HL-60/S4 treated with retinoic acid at 250 ng/mL for 4 days and 3 days (cell line): ENCODE measurements around the gene AFP.

Source experiments
- in situ Hi-C: fragments of 300-500 bp; cut with MboI; formaldehyde crosslinking; loops from 2 replicates; pipeline ENCODE4 v1.7.0; 2022; ENCODE audit warnings: low sequenced_read_pairs

AFP gene

DNA sequence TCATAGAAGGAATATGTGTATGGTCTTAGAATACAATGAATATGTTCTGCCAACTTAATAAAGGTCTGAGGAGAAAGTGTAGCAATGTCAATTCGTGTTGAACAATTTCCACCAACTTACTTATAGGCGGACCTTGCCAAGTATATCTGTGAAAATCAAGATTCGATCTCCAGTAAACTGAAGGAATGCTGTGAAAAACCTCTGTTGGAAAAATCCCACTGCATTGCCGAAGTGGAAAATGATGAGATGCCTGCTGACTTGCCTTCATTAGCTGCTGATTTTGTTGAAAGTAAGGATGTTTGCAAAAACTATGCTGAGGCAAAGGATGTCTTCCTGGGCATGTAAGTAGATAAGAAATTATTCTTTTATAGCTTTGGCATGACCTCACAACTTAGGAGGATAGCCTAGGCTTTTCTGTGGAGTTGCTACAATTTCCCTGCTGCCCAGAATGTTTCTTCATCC, 22.7 kb upstream of the AFP start:
- in situ Hi-C loops: no loop called here

DNA sequence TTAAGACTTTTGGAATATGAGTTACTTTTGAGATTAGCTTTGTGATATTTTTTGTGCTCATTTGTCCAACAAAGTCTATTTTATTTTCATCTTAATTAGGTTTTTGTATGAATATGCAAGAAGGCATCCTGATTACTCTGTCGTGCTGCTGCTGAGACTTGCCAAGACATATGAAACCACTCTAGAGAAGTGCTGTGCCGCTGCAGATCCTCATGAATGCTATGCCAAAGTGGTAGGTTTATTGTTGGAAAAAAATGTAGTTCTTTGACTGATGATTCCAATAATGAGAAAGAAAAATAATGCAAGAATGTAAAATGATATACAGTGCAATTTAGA, 21.1 kb upstream of the AFP start:
- in situ Hi-C loops: no loop called here

DNA sequence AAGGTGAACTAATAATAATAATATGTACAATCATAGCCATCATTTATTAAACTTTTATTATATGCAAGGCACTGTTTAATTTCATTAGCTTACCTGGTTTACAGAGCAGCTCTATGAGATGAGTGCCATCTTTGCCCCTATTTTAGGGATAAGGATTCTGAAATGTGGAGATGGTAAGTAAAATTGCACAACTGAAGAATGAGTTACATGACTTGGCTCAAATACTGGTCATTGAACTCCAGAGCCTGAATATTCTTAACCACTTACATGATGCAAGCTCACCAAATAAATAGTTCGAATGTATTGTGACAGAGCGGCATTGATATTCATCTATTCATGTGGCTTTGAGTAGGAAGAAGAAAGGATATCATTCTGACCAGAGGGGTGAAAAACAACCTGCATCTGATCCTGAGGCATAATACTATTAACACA, 20.2 kb upstream of the AFP start:
- in situ Hi-C loops: no loop called here

DNA sequence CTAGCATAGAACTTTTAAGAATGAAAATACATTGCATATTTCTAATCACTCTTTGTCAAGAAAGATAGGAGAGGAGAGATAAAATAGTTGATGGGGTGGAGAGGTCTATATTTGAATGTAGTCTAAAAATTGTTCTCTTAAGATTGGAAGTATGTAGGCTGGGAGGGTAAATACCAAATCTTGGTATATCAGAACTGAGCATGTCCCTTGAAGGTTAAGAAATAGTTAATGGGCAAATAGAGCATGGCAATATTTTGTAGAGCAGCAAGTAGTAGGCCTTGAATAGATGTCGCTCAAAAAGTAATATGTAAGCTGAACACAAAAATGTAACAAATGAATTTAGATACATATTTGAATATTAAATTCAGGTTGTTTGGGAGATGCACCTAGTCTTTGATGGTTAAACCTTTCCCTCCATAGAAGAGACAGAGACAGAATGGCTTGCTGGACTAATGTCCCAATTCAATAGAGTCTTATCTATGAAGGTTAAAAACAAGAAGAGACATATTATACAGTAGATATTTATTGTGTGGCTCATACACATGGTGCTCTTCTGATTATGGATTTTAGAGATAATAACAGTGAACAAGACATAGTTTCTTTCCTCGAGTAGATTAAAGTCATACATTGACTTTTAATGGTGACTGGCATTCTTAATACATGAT, 19.5 kb upstream of the AFP start:
- in situ Hi-C loops: no loop called here

DNA sequence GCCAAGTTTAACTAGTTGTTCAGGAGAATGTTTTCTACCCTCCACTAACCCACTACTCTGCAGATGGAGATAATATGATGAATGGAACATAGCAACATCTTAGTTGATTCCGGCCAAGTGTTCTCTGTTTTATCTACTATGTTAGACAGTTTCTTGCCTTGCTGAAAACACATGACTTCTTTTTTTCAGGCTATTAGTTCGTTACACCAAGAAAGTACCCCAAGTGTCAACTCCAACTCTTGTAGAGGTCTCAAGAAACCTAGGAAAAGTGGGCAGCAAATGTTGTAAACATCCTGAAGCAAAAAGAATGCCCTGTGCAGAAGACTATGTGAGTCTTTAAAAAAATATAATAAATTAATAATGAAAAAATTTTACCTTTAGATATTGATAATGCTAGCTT, 18.7 kb upstream of the AFP start:
- in situ Hi-C loops: no loop called here

DNA sequence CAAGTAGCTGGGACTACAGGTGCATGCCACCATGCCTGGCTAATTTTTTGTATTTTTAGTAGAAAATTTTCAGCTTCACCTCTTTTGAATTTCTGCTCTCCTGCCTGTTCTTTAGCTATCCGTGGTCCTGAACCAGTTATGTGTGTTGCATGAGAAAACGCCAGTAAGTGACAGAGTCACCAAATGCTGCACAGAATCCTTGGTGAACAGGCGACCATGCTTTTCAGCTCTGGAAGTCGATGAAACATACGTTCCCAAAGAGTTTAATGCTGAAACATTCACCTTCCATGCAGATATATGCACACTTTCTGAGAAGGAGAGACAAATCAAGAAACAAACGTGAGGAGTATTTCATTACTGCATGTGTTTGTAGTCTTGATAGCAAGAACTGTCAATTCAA, 18.0 kb upstream of the AFP start:
- in situ Hi-C loops: no loop called here

DNA sequence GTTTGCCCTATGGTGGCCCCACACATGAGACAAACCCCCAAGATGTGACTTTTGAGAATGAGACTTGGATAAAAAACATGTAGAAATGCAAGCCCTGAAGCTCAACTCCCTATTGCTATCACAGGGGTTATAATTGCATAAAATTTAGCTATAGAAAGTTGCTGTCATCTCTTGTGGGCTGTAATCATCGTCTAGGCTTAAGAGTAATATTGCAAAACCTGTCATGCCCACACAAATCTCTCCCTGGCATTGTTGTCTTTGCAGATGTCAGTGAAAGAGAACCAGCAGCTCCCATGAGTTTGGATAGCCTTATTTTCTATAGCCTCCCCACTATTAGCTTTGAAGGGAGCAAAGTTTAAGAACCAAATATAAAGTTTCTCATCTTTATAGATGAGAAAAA, 17.3 kb upstream of the AFP start:
- in situ Hi-C loops: no loop called here

DNA sequence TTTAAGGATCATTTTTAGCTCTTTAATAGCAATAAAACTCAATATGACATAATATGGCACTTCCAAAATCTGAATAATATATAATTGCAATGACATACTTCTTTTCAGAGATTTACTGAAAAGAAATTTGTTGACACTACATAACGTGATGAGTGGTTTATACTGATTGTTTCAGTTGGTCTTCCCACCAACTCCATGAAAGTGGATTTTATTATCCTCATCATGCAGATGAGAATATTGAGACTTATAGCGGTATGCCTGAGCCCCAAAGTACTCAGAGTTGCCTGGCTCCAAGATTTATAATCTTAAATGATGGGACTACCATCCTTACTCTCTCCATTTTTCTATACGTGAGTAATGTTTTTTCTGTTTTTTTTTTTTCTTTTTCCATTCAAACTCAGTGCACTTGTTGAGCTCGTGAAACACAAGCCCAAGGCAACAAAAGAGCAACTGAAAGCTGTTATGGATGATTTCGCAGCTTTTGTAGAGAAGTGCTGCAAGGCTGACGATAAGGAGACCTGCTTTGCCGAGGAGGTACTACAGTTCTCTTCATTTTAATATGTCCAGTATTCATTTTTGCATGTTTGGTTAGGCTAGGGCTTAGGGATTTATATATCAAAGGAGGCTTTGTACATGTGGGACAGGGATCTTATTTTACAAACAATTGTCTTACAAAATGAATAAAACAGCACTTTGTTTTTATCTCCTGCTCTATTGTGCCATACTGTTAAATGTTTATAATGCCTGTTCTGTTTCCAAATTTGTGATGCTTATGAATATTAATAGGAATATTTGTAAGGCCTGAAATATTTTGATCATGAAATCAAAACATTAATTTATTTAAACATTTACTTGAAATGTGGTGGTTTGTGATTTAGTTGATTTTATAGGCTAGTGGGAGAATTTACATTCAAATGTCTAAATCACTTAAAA, 16.6 kb upstream of the AFP start:
- in situ Hi-C loops: no loop called here

DNA sequence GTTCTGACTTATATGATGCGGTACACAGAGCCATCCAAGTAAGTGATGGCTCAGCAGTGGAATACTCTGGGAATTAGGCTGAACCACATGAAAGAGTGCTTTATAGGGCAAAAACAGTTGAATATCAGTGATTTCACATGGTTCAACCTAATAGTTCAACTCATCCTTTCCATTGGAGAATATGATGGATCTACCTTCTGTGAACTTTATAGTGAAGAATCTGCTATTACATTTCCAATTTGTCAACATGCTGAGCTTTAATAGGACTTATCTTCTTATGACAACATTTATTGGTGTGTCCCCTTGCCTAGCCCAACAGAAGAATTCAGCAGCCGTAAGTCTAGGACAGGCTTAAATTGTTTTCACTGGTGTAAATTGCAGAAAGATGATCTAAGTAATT, 15.4 kb upstream of the AFP start:
- in situ Hi-C loops: no loop called here

DNA sequence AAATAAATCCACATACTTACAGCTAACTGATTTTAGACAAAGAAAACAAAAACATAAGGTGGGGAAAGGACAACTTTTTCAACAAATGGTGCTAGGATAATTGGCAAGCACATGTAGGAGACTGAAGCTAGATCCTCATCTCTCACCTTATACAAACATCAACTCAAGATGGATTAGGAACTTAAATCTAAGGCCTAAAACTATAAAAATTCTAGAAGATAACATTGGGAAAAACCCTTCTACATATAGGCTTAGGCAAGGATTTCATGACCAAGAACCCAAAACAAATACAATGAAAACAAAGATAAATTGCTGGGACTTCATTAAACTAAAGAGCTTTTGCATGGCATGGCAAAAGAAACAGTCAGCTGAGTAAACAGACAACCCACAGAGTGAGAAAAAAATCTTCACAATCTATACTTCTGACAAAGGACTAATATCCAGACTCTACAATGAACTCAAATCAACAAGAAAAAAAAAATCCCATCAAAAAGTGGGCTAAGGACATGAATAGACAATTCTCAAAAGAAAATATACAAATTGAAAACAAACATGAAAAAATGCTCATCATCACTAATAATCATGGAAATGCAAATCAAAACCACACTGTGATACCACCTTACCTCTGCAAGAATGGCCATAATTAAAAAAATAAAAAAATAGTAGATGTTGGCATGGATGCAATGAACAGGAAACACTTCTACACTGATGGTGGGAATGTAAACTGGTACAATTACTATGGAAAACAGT, 14.1 kb upstream of the AFP start:
- in situ Hi-C loops: no loop called here

DNA sequence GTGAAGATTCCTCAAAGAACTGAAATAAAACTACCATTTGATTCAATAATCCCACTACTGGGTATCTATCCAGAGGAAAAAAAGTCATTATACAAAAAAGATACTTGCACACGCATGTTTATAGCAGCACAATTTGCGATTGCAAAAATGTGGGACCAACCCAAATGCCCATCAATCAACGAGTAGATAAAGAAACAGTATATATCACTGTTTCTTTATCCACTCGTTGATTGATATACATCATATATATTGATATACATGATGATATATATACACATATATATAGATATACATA, 13.6 kb upstream of the AFP start:
- in situ Hi-C loops: no loop called here

DNA sequence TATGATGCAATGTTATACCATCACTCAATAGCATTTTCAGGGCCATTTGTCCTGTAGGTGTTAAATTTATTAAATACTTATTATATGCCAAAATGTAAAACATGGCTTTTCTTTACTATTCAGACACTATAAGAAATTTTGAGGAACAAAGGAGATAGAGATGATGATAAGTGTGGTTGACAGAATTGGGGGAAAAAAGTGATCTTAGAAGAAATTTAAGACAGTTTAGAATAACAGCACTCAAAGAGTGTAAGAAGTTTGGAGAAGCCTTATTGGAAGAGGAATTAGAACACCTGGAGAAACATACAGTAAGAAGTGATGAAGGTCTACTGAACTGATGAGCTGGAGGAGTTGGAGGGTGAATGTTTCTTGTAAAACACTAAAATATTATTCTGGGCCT, 12.8 kb upstream of the AFP start:
- in situ Hi-C loops: no loop called here

DNA sequence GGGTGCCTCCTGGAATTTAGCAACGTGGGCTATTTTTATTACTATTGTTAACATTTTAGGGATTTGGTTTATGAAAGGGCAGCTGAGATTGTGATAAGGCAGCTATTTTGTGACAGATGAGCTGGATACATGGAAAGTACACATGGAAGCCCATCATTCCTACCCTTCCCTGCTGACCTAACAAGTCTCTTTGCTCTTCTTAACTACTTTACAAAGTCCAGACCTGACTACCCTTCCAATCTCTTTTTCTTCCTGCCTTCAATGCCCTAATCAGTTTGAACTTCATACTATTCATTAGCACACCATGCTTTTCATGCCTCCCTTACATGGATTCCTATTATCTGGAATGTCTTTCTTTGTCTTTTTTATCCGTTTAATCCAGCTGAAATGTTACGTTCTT, 9.4 kb upstream of the AFP start:
- in situ Hi-C loops: no loop called here

DNA sequence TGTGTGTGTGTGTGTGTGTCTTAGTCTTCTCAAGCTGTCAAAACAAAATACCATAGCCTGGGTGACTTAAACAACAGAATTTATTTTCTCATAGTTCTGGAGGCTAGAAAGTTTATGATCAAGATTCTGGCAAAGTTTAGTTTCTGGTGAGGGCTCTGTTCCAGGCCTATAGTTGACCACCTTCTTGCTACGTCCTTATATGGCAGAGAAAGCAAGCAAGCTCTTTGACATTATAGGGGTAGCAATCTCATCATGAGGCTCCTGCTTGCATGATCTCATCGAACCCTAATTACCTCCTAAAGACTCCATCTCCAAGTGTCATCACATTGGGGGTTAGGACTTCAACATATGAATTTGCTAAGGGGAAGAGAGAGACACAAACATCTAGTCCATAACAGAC, 6.9 kb upstream of the AFP start:
- in situ Hi-C loops: no loop called here

DNA sequence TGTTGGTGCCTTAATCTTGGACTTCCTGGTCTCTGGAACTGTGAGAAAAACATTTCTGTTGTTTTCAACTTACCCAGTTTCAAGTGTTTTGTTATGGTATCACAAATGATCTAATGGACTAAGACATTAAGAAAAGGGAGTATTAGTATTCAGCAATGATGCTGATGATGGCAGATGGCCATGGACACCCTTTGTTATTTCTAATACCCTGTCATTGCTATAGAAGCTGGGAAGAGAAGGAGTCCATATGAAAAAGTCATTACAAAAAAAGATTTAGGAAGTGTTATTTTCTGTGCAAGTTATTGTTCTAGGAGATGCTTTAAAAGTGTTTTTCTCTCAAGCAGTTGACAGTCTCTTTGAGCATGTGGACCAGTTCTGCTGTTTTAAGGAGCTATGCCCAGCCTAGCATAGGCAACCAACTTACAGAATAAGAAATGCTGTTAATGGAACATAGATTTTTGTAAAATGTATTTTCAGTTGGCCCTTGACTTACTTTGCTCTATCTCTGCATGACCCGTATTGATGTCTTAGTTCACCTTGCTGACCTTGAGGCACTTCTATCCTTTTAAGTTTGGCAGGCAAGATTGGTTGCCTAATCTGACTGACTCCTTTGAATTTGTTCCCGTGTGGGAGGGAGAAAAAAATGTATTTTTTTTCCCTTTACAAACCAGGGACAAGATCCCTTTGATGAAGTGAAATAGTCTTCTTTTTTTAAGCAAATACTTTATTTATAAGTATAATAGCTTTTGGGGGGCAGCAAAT, 6.0 kb upstream of the AFP start:
- in situ Hi-C loops: no loop called here

DNA sequence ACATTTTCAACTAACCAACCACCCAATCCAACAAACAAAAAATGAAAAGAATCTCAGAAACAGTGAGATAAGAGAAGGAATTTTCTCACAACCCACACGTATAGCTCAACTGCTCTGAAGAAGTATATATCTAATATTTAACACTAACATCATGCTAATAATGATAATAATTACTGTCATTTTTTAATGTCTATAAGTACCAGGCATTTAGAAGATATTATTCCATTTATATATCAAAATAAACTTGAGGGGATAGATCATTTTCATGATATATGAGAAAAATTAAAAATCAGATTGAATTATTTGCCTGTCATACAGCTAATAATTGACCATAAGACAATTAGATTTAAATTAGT, 4.2 kb upstream of the AFP start:
- in situ Hi-C loops: no loop called here

DNA sequence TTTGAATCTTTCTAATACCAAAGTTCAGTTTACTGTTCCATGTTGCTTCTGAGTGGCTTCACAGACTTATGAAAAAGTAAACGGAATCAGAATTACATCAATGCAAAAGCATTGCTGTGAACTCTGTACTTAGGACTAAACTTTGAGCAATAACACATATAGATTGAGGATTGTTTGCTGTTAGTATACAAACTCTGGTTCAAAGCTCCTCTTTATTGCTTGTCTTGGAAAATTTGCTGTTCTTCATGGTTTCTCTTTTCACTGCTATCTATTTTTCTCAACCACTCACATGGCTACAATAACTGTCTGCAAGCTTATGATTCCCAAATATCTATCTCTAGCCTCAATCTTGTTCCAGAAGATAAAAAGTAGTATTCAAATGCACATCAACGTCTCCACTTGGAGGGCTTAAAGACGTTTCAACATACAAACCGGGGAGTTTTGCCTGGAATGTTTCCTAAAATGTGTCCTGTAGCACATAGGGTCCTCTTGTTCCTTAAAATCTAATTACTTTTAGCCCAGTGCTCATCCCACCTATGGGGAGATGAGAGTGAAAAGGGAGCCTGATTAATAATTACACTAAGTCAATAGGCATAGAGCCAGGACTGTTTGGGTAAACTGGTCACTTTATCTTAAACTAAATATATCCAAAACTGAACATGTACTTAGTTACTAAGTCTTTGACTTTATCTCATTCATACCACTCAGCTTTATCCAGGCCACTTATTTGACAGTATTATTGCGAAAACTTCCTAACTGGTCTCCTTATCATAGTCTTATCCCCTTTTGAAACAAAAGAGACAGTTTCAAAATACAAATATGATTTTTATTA, 3.6 kb upstream of the AFP start:
- in situ Hi-C loops: no loop called here

DNA sequence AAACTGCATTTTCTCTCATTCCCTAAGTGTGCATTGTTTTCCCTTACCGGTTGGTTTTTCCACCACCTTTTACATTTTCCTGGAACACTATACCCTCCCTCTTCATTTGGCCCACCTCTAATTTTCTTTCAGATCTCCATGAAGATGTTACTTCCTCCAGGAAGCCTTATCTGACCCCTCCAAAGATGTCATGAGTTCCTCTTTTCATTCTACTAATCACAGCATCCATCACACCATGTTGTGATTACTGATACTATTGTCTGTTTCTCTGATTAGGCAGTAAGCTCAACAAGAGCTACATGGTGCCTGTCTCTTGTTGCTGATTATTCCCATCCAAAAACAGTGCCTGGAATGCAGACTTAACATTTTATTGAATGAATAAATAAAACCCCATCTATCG, 2.9 kb upstream of the AFP start:
- in situ Hi-C loops: no loop called here

DNA sequence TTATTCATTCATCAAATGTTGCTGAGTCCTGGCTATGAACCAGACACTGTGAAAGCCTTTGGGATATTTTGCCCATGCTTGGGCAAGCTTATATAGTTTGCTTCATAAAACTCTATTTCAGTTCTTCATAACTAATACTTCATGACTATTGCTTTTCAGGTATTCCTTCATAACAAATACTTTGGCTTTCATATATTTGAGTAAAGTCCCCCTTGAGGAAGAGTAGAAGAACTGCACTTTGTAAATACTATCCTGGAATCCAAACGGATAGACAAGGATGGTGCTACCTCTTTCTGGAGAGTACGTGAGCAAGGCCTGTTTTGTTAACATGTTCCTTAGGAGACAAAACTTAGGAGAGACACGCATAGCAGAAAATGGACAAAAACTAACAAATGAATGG, 1.7 kb upstream of the AFP start:
- in situ Hi-C loops: no loop called here
